ENCODE results near the gene AGPAT4.

Gene AGPAT4

GRCh38 chr6:161284653-161285052, 10.8 kb upstream of the AGPAT4 start:
- in situ Hi-C loops (cut with MboI; ENCODE audit: low sequenced_read_pairs): no loop called here

DNA sequence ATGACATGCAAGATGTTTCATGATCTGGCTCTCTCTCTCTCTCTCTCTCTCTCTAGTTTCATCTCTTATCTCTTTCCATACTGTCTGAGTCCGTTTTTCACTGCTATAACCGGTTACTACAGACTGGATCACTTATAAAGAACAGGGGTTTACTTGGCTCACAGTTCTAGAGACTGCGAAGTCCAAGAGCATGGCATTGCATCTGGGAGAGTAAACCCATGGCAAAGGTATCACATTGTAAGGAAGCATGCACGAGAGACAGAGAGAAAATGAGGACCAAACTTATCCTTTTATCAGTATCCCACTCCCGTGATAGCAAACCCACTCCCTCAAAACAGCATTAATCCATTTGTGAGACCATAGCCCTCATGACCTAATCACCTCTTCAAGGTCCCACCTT, 7.2 kb upstream of the AGPAT4 start:
- in situ Hi-C loops (cut with MboI; ENCODE audit: low sequenced_read_pairs): no loop called here

DNA sequence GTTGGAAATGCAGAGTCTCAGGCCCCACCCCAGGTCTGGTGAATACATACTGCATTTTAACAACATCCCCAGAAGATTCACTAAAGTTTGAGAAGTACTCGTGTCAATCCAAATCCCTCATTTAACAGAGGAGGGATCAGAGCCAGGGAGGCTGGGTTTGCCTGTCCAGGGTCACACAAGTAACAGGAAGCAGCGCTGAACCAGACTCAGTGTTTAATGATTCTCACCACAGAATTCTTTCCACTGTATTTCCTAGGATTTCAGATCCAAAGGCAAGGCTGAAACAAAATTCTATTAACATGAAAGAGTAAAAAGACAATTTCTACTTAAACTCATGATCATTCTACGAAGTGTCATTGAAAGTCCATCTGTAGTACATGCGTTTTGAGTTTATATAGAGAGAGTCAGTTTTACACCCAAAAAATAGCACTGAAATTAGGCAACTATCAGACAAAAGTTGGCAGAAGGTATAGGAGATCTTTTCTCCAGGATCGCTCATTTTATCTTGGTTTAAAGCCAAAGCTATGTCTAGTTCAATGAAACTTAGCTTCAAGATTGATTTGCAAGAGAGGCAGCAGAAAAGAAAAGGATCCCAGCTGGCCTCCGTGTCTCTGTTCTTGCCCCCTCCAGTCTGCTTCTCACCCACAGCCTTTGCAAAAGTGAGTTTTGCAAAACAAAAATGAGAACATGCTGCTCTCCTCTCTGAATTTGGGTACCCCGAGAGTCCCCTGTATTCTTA, 6.0 kb upstream of the AGPAT4 start:
- in situ Hi-C loops (cut with MboI; ENCODE audit: low sequenced_read_pairs): no loop called here

GRCh38 chr6:161276605-161277155, 2.8 kb upstream of the AGPAT4 start:
- in situ Hi-C loops (cut with MboI; ENCODE audit: low sequenced_read_pairs): no loop called here

GRCh38 chr6:161274898-161275297, 1.0 kb upstream of the AGPAT4 start:
- in situ Hi-C loops (cut with MboI; ENCODE audit: low sequenced_read_pairs): no loop called here

- in situ Hi-C loops (cut with MboI; ENCODE audit: low sequenced_read_pairs): no loop called here
Measured at GRCh38 chr6:161274488-161274858, 612 bp upstream of the AGPAT4 start.

DNA sequence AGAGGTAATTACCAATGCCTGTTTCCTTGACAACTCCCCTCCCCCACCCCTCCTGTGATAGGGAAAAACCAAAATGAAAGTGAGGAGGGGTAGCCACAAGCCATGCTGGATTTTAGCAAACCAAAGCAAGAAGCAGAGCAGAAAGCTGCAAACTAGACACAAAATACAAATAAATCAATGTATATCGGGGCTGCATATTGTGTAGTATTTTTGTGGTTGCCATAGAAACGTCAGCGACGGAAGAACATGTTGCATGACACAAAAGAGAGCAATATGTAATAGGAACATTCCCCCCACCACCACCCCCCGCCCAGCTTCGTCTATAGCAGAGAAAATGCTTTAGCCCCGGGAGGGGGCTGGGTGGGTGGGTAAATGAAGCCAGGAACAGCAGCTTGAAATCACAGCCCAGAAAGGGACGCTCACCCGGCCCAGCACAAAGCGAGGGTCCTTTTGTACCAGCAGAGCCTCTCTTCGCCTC, 548 bp downstream of the AGPAT4 start:
- in situ Hi-C loops (cut with MboI; ENCODE audit: low sequenced_read_pairs): no loop called here

- in situ Hi-C loops (cut with MboI; ENCODE audit: low sequenced_read_pairs): no loop called here
Measured at GRCh38 chr6:161272635-161273273, 1.1 kb downstream of the AGPAT4 start.

GRCh38 chr6:161271343-161272030, 2.4 kb downstream of the AGPAT4 start:
- in situ Hi-C loops (cut with MboI; ENCODE audit: low sequenced_read_pairs): no loop called here

DNA sequence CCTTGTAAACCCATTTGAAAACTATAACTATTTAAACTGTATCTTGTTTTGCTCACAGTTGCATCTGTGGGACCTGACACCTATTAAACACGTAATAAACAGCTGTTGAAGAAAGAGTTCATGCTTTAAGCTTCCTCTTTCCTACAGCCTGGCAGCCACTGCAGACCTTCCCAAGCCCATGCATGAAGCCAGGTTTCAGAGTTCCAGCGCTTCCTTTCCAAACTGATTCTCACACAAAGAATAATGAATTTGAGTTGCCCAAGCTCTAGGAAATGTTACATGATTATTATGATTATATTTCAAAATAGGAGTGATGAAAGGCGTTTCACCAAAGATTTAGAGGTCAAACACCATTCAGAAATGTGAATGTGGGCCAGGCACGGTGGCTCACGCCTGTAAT, 3.7 kb downstream of the AGPAT4 start:
- in situ Hi-C loops (cut with MboI; ENCODE audit: low sequenced_read_pairs): no loop called here

- in situ Hi-C loops (cut with MboI; ENCODE audit: low sequenced_read_pairs): no loop called here
Measured at GRCh38 chr6:161269310-161269709, 4.6 kb downstream of the AGPAT4 start.

DNA sequence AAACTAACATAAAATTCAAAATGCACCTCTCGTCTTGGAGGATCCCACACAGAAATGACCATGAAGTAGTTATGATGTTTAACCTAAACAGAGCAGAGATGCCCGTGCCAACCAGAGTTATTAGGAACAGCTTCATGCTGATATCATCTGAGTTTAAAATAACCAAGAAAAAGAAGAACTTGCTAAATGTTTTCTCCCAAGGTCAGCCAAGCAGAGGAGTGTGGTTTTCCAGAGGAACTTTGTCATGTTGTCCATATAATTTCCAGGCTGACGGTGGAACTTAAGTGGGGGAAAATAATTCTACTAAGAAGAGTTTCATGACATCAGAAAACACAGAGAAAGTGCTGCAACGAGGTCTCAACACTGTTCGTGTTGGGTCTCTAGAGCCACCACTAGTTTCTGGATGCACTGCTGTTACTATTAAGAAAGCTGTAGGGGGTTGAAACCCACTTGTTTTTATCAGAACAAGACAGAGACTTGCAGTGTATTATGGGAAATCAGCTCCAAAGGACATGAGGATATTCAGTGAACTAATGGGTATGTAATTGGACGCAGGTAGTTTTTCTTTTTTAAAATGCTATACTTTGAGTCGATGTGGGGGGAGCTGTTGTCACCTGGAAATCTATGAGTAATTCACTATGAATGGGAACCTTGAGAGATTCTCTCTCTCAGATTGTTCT, 5.2 kb downstream of the AGPAT4 start:
- in situ Hi-C loops (cut with MboI; ENCODE audit: low sequenced_read_pairs): no loop called here

GRCh38 chr6:161266513-161267230, 7.2 kb downstream of the AGPAT4 start:
- in situ Hi-C loops (cut with MboI; ENCODE audit: low sequenced_read_pairs): no loop called here

DNA sequence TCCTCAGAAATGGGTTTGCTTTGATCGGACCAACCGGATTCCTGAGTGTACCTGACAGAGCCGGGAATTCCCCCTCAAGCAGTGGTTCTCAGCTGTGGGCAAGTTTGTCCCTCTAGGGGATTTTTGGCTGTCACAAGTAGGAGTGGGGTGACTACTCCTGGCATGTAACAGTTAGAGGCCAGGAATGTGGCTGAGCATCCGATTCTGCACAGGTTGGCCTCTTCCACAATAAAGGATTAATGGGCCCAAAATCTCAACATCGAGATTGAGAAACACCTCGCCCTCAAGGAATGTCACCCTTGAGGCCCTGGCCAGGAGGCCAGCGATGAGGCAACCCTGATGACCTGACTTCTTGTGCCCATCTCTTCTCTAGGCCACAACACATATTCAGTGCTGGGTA, 7.9 kb downstream of the AGPAT4 start:
- in situ Hi-C loops (cut with MboI; ENCODE audit: low sequenced_read_pairs): no loop called here

DNA sequence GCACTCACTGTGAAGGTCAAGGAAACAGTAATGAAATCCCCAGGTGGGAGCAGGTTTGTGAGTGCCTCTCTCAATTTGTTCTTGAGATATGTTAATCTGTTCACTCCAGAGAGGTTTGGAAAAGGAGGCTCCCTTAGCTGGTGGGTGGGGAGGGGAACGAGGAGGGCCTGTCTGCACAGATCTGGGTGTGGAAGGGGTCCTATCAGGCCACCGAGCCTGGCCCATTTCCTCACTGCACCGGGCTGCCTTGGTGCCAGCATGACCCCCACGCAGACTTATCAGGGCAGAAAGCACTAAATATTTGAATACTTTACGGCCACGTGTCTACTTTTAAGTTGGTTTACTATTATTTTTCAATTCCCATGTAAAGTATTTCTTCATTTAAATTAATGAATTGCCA, 8.3 kb downstream of the AGPAT4 start:
- in situ Hi-C loops (cut with MboI; ENCODE audit: low sequenced_read_pairs): no loop called here

GRCh38 chr6:161264181-161264580, 9.7 kb downstream of the AGPAT4 start:
- in situ Hi-C loops (cut with MboI; ENCODE audit: low sequenced_read_pairs): no loop called here

DNA sequence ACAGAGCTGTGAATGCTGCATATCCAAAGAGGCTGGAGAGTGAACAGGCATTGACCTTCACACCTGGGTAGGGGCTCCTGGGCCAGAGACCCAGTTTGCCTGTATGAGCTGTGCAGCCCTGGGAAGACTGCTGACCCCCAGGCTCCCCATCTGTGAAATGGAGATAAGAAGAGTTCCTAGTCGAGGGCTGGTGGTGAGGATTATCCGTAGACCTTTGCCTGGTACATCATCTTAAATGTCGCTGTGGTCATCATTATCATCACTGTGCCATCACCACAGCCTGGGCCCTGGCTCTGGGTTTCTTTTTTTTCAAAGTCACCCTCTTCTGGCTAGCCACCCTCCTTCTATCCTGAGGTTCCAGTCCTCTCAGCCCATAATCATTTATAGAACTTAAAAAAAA, 12.0 kb downstream of the AGPAT4 start:
- in situ Hi-C loops (cut with MboI; ENCODE audit: low sequenced_read_pairs): no loop called here

- in situ Hi-C loops (cut with MboI; ENCODE audit: low sequenced_read_pairs): no loop called here
Measured at GRCh38 chr6:161261325-161261724, 12.5 kb downstream of the AGPAT4 start.

GRCh38 chr6:161259302-161259701, 14.6 kb downstream of the AGPAT4 start:
- in situ Hi-C loops (cut with MboI; ENCODE audit: low sequenced_read_pairs): no loop called here

GRCh38 chr6:161257793-161258457, 15.9 kb downstream of the AGPAT4 start:
- in situ Hi-C loops (cut with MboI; ENCODE audit: low sequenced_read_pairs): no loop called here
